Nephron (organoid): Measurements from ENCODE around the gene ZNF394.

Source experiments
- H3K27ac Mint-ChIP-seq, 3 experiments: 2 replicates each; pipeline ENCODE4 v1.8.0; 2020; ENCODE audit warnings: mixed read lengths in 3 of 3, mild to moderate bottlenecking in 2 of 3, moderate library complexity in 1 of 3
- H3K27me3 Mint-ChIP-seq: 2 replicates; pipeline ENCODE4 v1.8.0; 2021; ENCODE audit warnings: low read depth, mild to moderate bottlenecking, moderate library complexity, mixed read lengths
- H3K36me3 Mint-ChIP-seq: 2 replicates; pipeline ENCODE4 v1.8.0; 2020; ENCODE audit warnings: low read depth, mixed read lengths
- H3K4me1 Mint-ChIP-seq: 2 replicates; pipeline ENCODE4 v1.8.0; 2020; ENCODE audit warnings: mixed read lengths
- H3K4me3 Mint-ChIP-seq, 3 experiments: 2 replicates each; pipeline ENCODE4 v1.8.0; 2020; ENCODE audit warnings: mild to moderate bottlenecking in 3 of 3, mixed read lengths in 3 of 3, moderate library complexity in 2 of 3
- H3K9me3 Mint-ChIP-seq: 2 replicates; pipeline ENCODE4 v1.8.0; 2020; ENCODE audit warnings: mixed read lengths
- CTCF ChIP-seq, 3 experiments: fragments of 200-600 bp; sonication (generic); IDR thresholded peaks; one replicate each; pipeline ENCODE4 v1.5.0; 2021; ENCODE audit warnings: antibody characterized with exemption in 3 of 3; ENCODE audit not compliant: unreplicated experiment in 3 of 3

ZNF394 gene

GRCh38 chr7:99540542-99540941, 40.5 kb upstream of the ZNF394 start:
- no peak overlapping the region for H3K27ac Mint-ChIP-seq
- H3K36me3 Mint-ChIP-seq, result peaks cover 82% of the 10 kb centered on the region
- H3K4me3 Mint-ChIP-seq, result no peak overlapping the region
- no peak for TF ChIP-seq CTCF (IDR thresholded peaks at IDR 0.05; ENCODE audit: unreplicated experiment in 3 of 3)
- H3K4me1 Mint-ChIP-seq, result no peaks in the 10 kb centered on the region
- H3K27me3 Mint-ChIP-seq, result peaks cover 7% of the 10 kb centered on the region
- peaks cover 65% of the 10 kb centered on the region for H3K9me3 Mint-ChIP-seq

- Mint-ChIP-seq H3K27me3 (peaks cover 7% of the 10 kb centered on the region), H3K9me3 (peaks cover 66% of the 10 kb centered on the region), H3K36me3 (peaks cover 75% of the 10 kb centered on the region), H3K27ac (no peak overlapping the region), H3K4me1 (no peaks in the 10 kb centered on the region), H3K4me3 (no peak overlapping the region)
- TF ChIP-seq CTCF (IDR thresholded peaks at IDR 0.05; ENCODE audit: unreplicated experiment in 3 of 3), result no peak
Observed at GRCh38 chr7:99539213-99539811, 39.2 kb upstream of the ZNF394 start.

GRCh38 chr7:99535667-99536066, 35.6 kb upstream of the ZNF394 start:
- Mint-ChIP-seq H3K9me3 (peaks cover 75% of the 10 kb centered on the region), H3K4me1 (no peaks in the 10 kb centered on the region), H3K27me3 (peaks cover 5% of the 10 kb centered on the region), H3K4me3 (no peak overlapping the region), H3K36me3 (peaks cover 78% of the 10 kb centered on the region), H3K27ac (no peak overlapping the region)
- no peak for TF ChIP-seq CTCF (IDR thresholded peaks at IDR 0.05; ENCODE audit: unreplicated experiment in 3 of 3)

GRCh38 chr7:99531354-99531765, 31.3 kb upstream of the ZNF394 start:
- H3K9me3 Mint-ChIP-seq, result peaks cover 65% of the 10 kb centered on the region
- no peak for TF ChIP-seq CTCF (IDR thresholded peaks at IDR 0.05; ENCODE audit: unreplicated experiment in 3 of 3)
- no peak overlapping the region for H3K4me3 Mint-ChIP-seq
- H3K36me3 Mint-ChIP-seq, result peaks cover 87% of the 10 kb centered on the region
- H3K4me1 Mint-ChIP-seq, result no peaks in the 10 kb centered on the region
- peaks cover 4% of the 10 kb centered on the region for H3K27me3 Mint-ChIP-seq
- H3K27ac Mint-ChIP-seq, result no peak overlapping the region

- TF ChIP-seq CTCF (IDR thresholded peaks at IDR 0.05; ENCODE audit: unreplicated experiment in 3 of 3), result no peak
- Mint-ChIP-seq H3K27me3 (no peaks in the 10 kb centered on the region), H3K36me3 (peaks cover 76% of the 10 kb centered on the region), H3K27ac (no peak overlapping the region), H3K4me1 (no peaks in the 10 kb centered on the region), H3K4me3 (no peak overlapping the region), H3K9me3 (peaks cover 31% of the 10 kb centered on the region)
Observed at GRCh38 chr7:99525713-99526440, 25.8 kb upstream of the ZNF394 start.

GRCh38 chr7:99521399-99521798, 21.3 kb upstream of the ZNF394 start:
- H3K4me3 Mint-ChIP-seq, result no peak overlapping the region
- peaks cover 61% of the 10 kb centered on the region for H3K36me3 Mint-ChIP-seq
- no peak overlapping the region for H3K27ac Mint-ChIP-seq
- H3K27me3 Mint-ChIP-seq, result no peaks in the 10 kb centered on the region
- TF ChIP-seq CTCF (IDR thresholded peaks at IDR 0.05; ENCODE audit: unreplicated experiment in 3 of 3), result no peak
- peaks cover 7% of the 10 kb centered on the region for H3K9me3 Mint-ChIP-seq
- H3K4me1 Mint-ChIP-seq, result no peaks in the 10 kb centered on the region
